ENCODE results near the gene MIB2.

Gene MIB2

DNA sequence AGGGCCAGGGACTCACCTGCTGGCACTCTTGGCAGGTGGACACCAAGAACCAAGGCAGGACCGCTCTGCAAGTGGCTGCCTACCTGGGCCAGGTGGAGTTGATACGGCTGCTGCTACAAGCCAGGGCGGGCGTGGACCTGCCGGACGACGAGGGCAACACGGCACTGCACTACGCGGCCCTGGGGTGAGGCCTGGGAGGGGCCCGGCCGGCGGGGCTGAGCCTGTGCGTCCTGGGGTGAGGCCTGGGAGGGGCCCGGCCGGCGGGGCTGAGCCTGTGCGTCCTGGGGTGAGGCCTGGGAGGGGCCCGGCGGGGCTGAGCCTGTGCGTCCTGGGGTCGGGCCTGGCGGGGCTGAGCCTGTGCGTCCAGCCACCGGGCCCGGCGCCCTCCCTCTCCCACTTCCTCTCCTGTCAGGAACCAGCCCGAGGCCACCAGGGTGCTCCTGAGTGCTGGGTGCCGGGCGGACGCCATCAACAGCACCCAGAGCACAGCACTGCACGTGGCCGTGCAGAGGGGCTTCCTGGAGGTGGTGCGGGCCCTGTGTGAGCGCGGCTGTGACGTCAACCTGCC is 12.0 kb downstream of the MIB2 start:
- H3K4me3 ChIP-seq (ENCODE audit: control insufficient read depth, low read depth, low read length) = no peak overlapping the region
- no peak for TF ChIP-seq CTCF (IDR thresholded peaks at IDR 0.05; ENCODE audit: control insufficient read depth, insufficient read depth, low read depth, low read length, missing control alignments)
- DNase-seq (ENCODE audit: low read depth) = no peak

DNA sequence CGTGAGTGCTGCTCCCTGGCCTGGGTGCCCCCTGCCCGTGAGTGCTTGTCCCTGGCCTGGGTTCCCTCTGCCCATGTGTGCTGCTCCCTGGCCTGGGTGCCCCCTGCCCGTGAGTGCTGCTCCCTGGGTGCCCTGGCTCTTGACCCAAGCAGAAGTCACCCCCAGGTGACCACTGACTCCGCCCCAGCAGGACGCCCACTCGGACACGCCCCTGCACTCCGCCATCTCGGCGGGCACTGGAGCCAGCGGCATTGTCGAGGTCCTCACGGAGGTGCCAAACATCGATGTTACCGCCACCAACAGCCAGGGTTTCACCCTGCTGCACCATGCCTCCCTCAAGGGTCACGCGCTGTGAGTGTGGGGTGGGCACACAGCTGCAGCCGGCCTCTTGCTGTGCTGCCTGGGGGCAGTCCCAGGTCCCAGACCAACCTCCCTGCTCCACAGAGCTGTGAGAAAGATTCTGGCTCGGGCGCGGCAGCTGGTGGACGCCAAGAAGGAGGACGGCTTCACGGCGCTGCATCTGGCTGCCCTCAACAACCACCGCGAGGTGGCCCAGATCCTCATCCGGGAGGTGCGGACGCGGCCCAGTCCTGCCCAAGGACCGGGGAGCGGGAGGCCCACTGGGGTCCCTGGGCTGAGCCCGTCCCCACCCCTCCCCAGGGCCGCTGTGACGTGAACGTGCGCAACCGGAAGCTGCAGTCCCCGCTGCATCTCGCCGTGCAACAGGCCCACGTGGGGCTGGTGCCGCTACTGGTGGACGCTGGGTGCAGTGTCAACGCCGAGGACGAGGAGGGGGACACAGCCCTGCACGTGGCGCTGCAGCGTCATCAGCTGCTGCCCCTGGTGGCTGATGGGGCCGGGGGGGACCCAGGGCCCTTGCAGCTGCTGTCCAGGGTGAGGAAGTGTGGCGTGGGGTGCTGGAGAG is 12.8 kb downstream of the MIB2 start:
- no peak for TF ChIP-seq CTCF (IDR thresholded peaks at IDR 0.05; ENCODE audit: control insufficient read depth, insufficient read depth, low read depth, low read length, missing control alignments)
- DNase-seq (ENCODE audit: low read depth) = no peak
- no peak overlapping the region for H3K4me3 ChIP-seq (ENCODE audit: control insufficient read depth, low read depth, low read length)

- no peak for DNase-seq (ENCODE audit: low read depth)
- no peak for TF ChIP-seq CTCF (IDR thresholded peaks at IDR 0.05; ENCODE audit: control insufficient read depth, insufficient read depth, low read depth, low read length, missing control alignments)
- H3K4me3 ChIP-seq (ENCODE audit: control insufficient read depth, low read depth, low read length) = no peak overlapping the region
Measured at GRCh38 chr1:1628754-1629429, 13.6 kb downstream of the MIB2 start.

GRCh38 chr1:1629430-1630190 is 14.3 kb downstream of the MIB2 start:
- H3K4me3 ChIP-seq (ENCODE audit: control insufficient read depth, low read depth, low read length) = no peak overlapping the region
- no peak for TF ChIP-seq CTCF (IDR thresholded peaks at IDR 0.05; ENCODE audit: control insufficient read depth, insufficient read depth, low read depth, low read length, missing control alignments)
- no peak for DNase-seq (ENCODE audit: low read depth)

DNA sequence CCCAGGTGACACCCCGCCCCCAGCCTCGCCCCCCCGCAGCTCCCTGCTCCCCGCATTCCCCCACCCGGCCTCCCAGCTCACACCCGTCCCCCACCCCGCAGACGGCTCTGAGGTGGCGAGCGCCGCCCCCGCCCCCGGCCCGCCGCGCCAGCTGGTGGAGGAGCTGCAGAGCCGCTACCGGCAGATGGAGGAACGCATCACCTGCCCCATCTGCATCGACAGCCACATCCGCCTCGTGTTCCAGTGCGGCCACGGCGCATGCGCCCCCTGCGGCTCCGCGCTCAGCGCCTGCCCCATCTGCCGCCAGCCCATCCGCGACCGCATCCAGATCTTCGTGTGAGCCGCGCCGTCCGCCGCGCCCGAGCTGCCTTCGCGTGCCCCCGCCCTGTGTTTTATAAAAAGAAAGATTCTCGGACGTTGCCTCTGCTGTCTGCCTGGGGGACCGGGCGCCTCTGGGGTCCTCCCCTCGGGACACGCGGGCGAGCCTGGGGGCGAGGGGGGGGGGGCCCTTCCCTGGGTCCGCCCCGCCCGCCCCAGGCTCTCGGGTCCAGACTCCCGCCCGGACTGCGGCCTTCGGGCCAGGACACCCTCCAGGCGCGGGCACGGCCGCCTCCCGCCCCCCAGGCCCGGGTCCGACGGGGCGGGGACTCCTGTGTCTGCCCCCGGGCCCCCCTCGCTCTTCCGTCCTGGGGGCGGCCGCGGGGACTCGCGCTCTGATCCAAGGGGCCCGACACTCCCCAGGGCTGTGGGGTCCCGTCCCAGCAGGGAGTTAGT is 15.1 kb downstream of the MIB2 start:
- no peak overlapping the region for H3K4me3 ChIP-seq (ENCODE audit: control insufficient read depth, low read depth, low read length)
- no peak for DNase-seq (ENCODE audit: low read depth)
- TF ChIP-seq CTCF (IDR thresholded peaks at IDR 0.05; ENCODE audit: control insufficient read depth, insufficient read depth, low read depth, low read length, missing control alignments) = no peak
